CD4-positive, alpha-beta T cell (primary cell): ENCODE data around the gene AFF3. TPM values are rescaled to one million over a fixed set of nuclear protein-coding genes. Genes with fewer than 3 reads are reported as not detected.

ENCODE experiments used
- ATAC-seq: fragments of 200-7000 bp; cut with Tn5 transposase; one replicate; pipeline ENCODE4 v1.10.0; 2022; ENCODE audit warnings: mild to moderate bottlenecking; ENCODE audit not compliant: poor library complexity
- CTCF ChIA-PET: fragments of 350-600 bp; sonication (Branson Sonifier 250); formaldehyde crosslinking; loops from one replicate; lab custom pipeline; 2021; ENCODE audit warnings: antibody characterized with exemption, inconsistent platforms; lab: Charles Lee
- POLR2A ChIA-PET: fragments of 350-600 bp; sonication (Branson Sonifier 250); formaldehyde crosslinking; loops from one replicate; lab custom pipeline; 2021; ENCODE audit warnings: antibody characterized with exemption, inconsistent platforms; lab: Charles Lee
- DNase-seq, 14 experiments: peaks; one replicate each; pipeline ENCODE4 v3.0.0-alpha.2; 2013 to 2020; ENCODE audit warnings: mixed read lengths in 2 of 14
- H3K27ac ChIP-seq, 2 donors: one replicate each; pipeline versions ENCODE4 v1.5.1 to v1.7.0; 2013; ENCODE audit warnings: low read length in 2 of 2, low read depth in 1 of 2, mild to moderate bottlenecking in 1 of 2
- H3K27me3 ChIP-seq, 2 experiments: 1 replicate in 1 of 2; 2 replicates in 1 of 2; pipeline versions ENCODE4 v1.6.1 to v1.7.0; 2013; ENCODE audit warnings: low read length in 2 of 2, control low read depth in 1 of 2, mild to moderate bottlenecking in 1 of 2, moderate library complexity in 1 of 2; ENCODE audit not compliant: insufficient read depth in 2 of 2, control insufficient read depth in 1 of 2
- H3K36me3 ChIP-seq: one replicate; pipeline ENCODE4 v1.6.1; 2013; ENCODE audit warnings: low read length, control low read depth; ENCODE audit not compliant: insufficient read depth
- H3K4me1 ChIP-seq: one replicate; pipeline ENCODE4 v1.6.1; 2013; ENCODE audit warnings: low read length, control low read depth; ENCODE audit not compliant: insufficient read depth
- H3K4me3 ChIP-seq: one replicate; pipeline ENCODE4 v1.5.1; 2013; ENCODE audit warnings: mild to moderate bottlenecking, low read length, moderate library complexity
- H3K9me3 ChIP-seq, 2 experiments: 1 replicate in 1 of 2; 2 replicates in 1 of 2; pipeline versions ENCODE4 v1.6.1 to v1.7.0; 2013; ENCODE audit warnings: low read length in 2 of 2, mild to moderate bottlenecking in 2 of 2, control low read depth in 1 of 2, moderate library complexity in 1 of 2; ENCODE audit not compliant: control insufficient read depth in 1 of 2, insufficient read depth in 1 of 2
- H3K27ac Mint-ChIP-seq: one replicate; pipeline ENCODE4 v1.8.0; 2020; ENCODE audit warnings: mixed read lengths
- H3K27me3 Mint-ChIP-seq: one replicate; pipeline ENCODE4 v1.8.0; 2021; ENCODE audit warnings: mixed read lengths
- H3K36me3 Mint-ChIP-seq: one replicate; pipeline ENCODE4 v1.8.0; 2021; ENCODE audit warnings: low read depth, mixed read lengths
- H3K4me1 Mint-ChIP-seq: one replicate; pipeline ENCODE4 v1.8.0; 2021; ENCODE audit warnings: low read depth, mixed read lengths
- H3K4me3 Mint-ChIP-seq: one replicate; pipeline ENCODE4 v1.8.0; 2020; ENCODE audit warnings: mild to moderate bottlenecking, mixed read lengths
- H3K9me3 Mint-ChIP-seq: one replicate; pipeline ENCODE4 v1.8.0; 2020; ENCODE audit warnings: mixed read lengths
- CTCF ChIP-seq: fragments of 200-600 bp; IDR thresholded peaks from one replicate; pipeline ENCODE4 v1.8.0; 2022; ENCODE audit warnings: antibody characterized with exemption, mild to moderate bottlenecking
- intact Hi-C, 2 experiments: fragments of 100-400 bp; cut with DNase I in 1 of 2; cut with micrococcal nuclease in 1 of 2; formaldehyde crosslinking; loops; one replicate each; pipeline versions ENCODE4 v1.15.1 to v1.9.0; 2023 to 2025; cut with DNase I, micrococcal nuclease
- total RNA-seq, 174 experiments: library from RNA in 2 of 174; stranded (reverse) in 2 of 174; gene quantifications; one replicate each; pipeline ENCODE4 v1.2.3 and lab custom pipeline; 2021 to 2026

The AFF3 gene
- total RNA-seq, 2 experiments from 2014 or later, result 15.4 to 15.7 TPM

GRCh38 chr2:99942561-99943347 is 199.6 kb downstream of the AFF3 start:
- DNase-seq, result no peak
- Histone ChIP-seq H3K4me1 (no peaks in the 10 kb centered on the region), H3K36me3 (no peaks in the 10 kb centered on the region), H3K27ac (no peak overlapping the region), H3K9me3 (no peaks in the 10 kb centered on the region), H3K27me3 (no peaks in the 10 kb centered on the region), H3K4me3 (no peak overlapping the region)
- intact Hi-C loops, result no loop called here
- Mint-ChIP-seq H3K27me3 (no peaks in the 10 kb centered on the region), H3K4me1 (no peaks in the 10 kb centered on the region), H3K9me3 (peaks cover 2% of the 10 kb centered on the region), H3K4me3 (no peak overlapping the region), H3K27ac (no peak overlapping the region), H3K36me3 (peaks cover 12% of the 10 kb centered on the region)
- TF ChIP-seq CTCF, result no peak
- POLR2A ChIA-PET, result no interaction called here
- ATAC-seq, result no peak
- CTCF ChIA-PET, result no interaction called here

- Mint-ChIP-seq H3K27ac (no peak overlapping the region), H3K27me3 (no peaks in the 10 kb centered on the region), H3K4me1 (no peaks in the 10 kb centered on the region), H3K36me3 (peaks cover 12% of the 10 kb centered on the region), H3K9me3 (peaks cover 2% of the 10 kb centered on the region), H3K4me3 (no peak overlapping the region)
- no peak for ATAC-seq
- ChIA-PET CTCF (no interaction called here), POLR2A (no interaction called here)
- Histone ChIP-seq H3K27me3 (no peaks in the 10 kb centered on the region), H3K27ac (no peak overlapping the region), H3K4me3 (no peak overlapping the region), H3K9me3 (no peaks in the 10 kb centered on the region), H3K4me1 (no peaks in the 10 kb centered on the region), H3K36me3 (no peaks in the 10 kb centered on the region)
- no peak for TF ChIP-seq CTCF
- intact Hi-C loops, result no loop called here
- DNase-seq, result no peak
Measured at GRCh38 chr2:99940963-99941362, 201.4 kb downstream of the AFF3 start.

DNA sequence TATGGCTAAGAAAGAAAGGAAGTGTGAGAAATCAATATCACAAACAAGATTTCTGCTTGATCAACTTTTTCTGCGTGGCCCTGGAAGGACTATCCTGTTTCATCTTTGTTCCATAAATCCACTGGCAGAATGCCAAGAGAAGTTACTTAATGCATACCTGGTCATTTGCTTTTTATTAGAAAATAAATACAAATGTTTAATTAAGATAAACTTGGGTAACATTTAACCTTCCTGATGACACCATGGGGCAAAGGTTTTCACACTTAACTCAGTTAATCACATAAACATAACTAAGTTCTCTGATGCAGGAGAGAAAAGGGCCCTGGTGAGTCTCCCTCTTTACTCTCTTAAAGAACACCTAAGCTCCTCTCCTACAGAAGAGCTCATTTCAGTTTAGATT is 203.3 kb downstream of the AFF3 start:
- TF ChIP-seq CTCF, result no peak
- no peak for DNase-seq
- no peaks in the 10 kb centered on the region for H3K4me1 Mint-ChIP-seq
- intact Hi-C loops, result no loop called here
- H3K27me3 Mint-ChIP-seq, result no peaks in the 10 kb centered on the region
- Histone ChIP-seq H3K9me3 (no peaks in the 10 kb centered on the region), H3K4me3 (no peak overlapping the region), H3K4me1 (no peaks in the 10 kb centered on the region), H3K36me3 (no peaks in the 10 kb centered on the region), H3K27ac (no peak overlapping the region), H3K27me3 (no peaks in the 10 kb centered on the region)
- no peak for ATAC-seq
- H3K27ac Mint-ChIP-seq, result no peak overlapping the region
- peaks cover 2% of the 10 kb centered on the region for H3K9me3 Mint-ChIP-seq
- H3K4me3 Mint-ChIP-seq, result no peak overlapping the region
- ChIA-PET CTCF (no interaction called here), POLR2A (interaction anchor here (0.6 kb wide), 1 partner anchor 100 kb away, joined by 5 read pairs; no protein-coding TSS in a partner anchor)
- H3K36me3 Mint-ChIP-seq, result peaks cover 21% of the 10 kb centered on the region
